ENCODE measurements around the gene BMP4.

The BMP4 gene

GRCh38 chr14:53963320-53964227, 6.9 kb upstream of the BMP4 start:
- no peak for DNase-seq

- no peak for DNase-seq
Measured at GRCh38 chr14:53962953-53963319, 6.3 kb upstream of the BMP4 start.

- no peak for DNase-seq
Measured at GRCh38 chr14:53958628-53959027, 2.0 kb upstream of the BMP4 start.

- no peak for DNase-seq
Measured at GRCh38 chr14:53957739-53958138, 1.1 kb upstream of the BMP4 start.

GRCh38 chr14:53955671-53956426, 776 bp downstream of the BMP4 start:
- DNase-seq: no peak

GRCh38 chr14:53955229-53955556, 1.4 kb downstream of the BMP4 start:
- no peak for DNase-seq

GRCh38 chr14:53954551-53955228, 1.9 kb downstream of the BMP4 start:
- DNase-seq: no peak

- DNase-seq: no peak
Measured at GRCh38 chr14:53953828-53954550, 2.6 kb downstream of the BMP4 start.

GRCh38 chr14:53953002-53953827, 3.4 kb downstream of the BMP4 start:
- DNase-seq: peak; percentile 46

- DNase-seq: no peak
Measured at GRCh38 chr14:53952533-53952932, 4.1 kb downstream of the BMP4 start.

- no peak for DNase-seq
Measured at GRCh38 chr14:53951627-53952303, 4.9 kb downstream of the BMP4 start.

GRCh38 chr14:53951243-53951626, 5.4 kb downstream of the BMP4 start:
- DNase-seq: no peak

- DNase-seq: no peak
Measured at GRCh38 chr14:53950031-53950793, 6.4 kb downstream of the BMP4 start.

- DNase-seq: no peak
Measured at GRCh38 chr14:53949201-53949600, 7.4 kb downstream of the BMP4 start.

GRCh38 chr14:53948205-53948884, 8.3 kb downstream of the BMP4 start:
- DNase-seq: no peak

GRCh38 chr14:53947452-53948204, 9.0 kb downstream of the BMP4 start:
- no peak for DNase-seq

GRCh38 chr14:53947094-53947445, 9.6 kb downstream of the BMP4 start:
- no peak for DNase-seq

GRCh38 chr14:53946404-53947093, 10.1 kb downstream of the BMP4 start:
- no peak for DNase-seq

GRCh38 chr14:53946071-53946403, 10.6 kb downstream of the BMP4 start:
- no peak for DNase-seq
